ENCODE data around the gene WNT9B. TPM values are rescaled to one million over a fixed set of nuclear protein-coding genes. Genes with fewer than 3 reads are reported as not detected.

WNT9B gene
- 1.2 to 2.0 TPM (median 1.6 TPM) in 3 replicates for total RNA-seq

- peaks cover 11% of the 10 kb centered on the region for H3K4me1 Mint-ChIP-seq
- H3K27ac Mint-ChIP-seq, result peak within 1 kb of the TSS; percentile 73
- no peaks in the 10 kb centered on the region for H3K36me3 Mint-ChIP-seq
- H3K4me3 Mint-ChIP-seq, result peak within 1 kb of the TSS; percentile 79
- no peak for TF ChIP-seq CTCF (IDR thresholded peaks at IDR 0.05; ENCODE audit: unreplicated experiment)
- no peaks in the 10 kb centered on the region for H3K9me3 Mint-ChIP-seq
- DNase-seq (ENCODE audit: low spot score in 2 of 2, unreplicated experiment in 2 of 2), result peak; percentile 68 to 76
- H3K27me3 Mint-ChIP-seq (ENCODE audit: low read depth), result peaks cover 41% of the 10 kb centered on the region
Measured at GRCh38 chr17:46851029-46851741, at the start of gene WNT9B. WNT9B (plus strand) TSS chr17:46851583; CDS start chr17:46851639, 56 bp downstream.

GRCh38 chr17:46802800-46803199 lies 48.6 kb upstream of the WNT9B start:
- H3K4me1 Mint-ChIP-seq, result peaks cover 14% of the 10 kb centered on the region
- DNase-seq (ENCODE audit: low spot score in 2 of 2, unreplicated experiment in 2 of 2), result no peak
- peaks cover 27% of the 10 kb centered on the region for H3K36me3 Mint-ChIP-seq
- no peak overlapping the region for H3K4me3 Mint-ChIP-seq
- H3K9me3 Mint-ChIP-seq, result no peaks in the 10 kb centered on the region
- no peaks in the 10 kb centered on the region for H3K27me3 Mint-ChIP-seq (ENCODE audit: low read depth)
- no peak for TF ChIP-seq CTCF (IDR thresholded peaks at IDR 0.05; ENCODE audit: unreplicated experiment)
- H3K27ac Mint-ChIP-seq, result peak overlapping the region; percentile 26

GRCh38 chr17:46803544-46803943 lies 47.8 kb upstream of the WNT9B start:
- Mint-ChIP-seq H3K27ac (peak overlapping the region; percentile 56), H3K36me3 (peaks cover 27% of the 10 kb centered on the region), H3K4me1 (peaks cover 21% of the 10 kb centered on the region), H3K4me3 (no peak overlapping the region), H3K27me3 (ENCODE audit: low read depth) (no peaks in the 10 kb centered on the region), H3K9me3 (no peaks in the 10 kb centered on the region)
- no peak for TF ChIP-seq CTCF (IDR thresholded peaks at IDR 0.05; ENCODE audit: unreplicated experiment)
- no peak for DNase-seq (ENCODE audit: low spot score in 2 of 2, unreplicated experiment in 2 of 2)

- Mint-ChIP-seq H3K4me3 (no peak overlapping the region), H3K27me3 (ENCODE audit: low read depth) (no peaks in the 10 kb centered on the region), H3K4me1 (peaks cover 43% of the 10 kb centered on the region), H3K9me3 (no peaks in the 10 kb centered on the region), H3K27ac (peak overlapping the region; percentile 66), H3K36me3 (peaks cover 17% of the 10 kb centered on the region)
- TF ChIP-seq CTCF (IDR thresholded peaks at IDR 0.05; ENCODE audit: unreplicated experiment), result no peak
- no peak for DNase-seq (ENCODE audit: low spot score in 2 of 2, unreplicated experiment in 2 of 2)
Measured at GRCh38 chr17:46805771-46806170, 45.6 kb upstream of the WNT9B start.

GRCh38 chr17:46809110-46809571 lies 42.2 kb upstream of the WNT9B start:
- Mint-ChIP-seq H3K9me3 (no peaks in the 10 kb centered on the region), H3K27me3 (ENCODE audit: low read depth) (no peaks in the 10 kb centered on the region), H3K36me3 (peaks cover 15% of the 10 kb centered on the region), H3K4me1 (peaks cover 75% of the 10 kb centered on the region), H3K27ac (peak overlapping the region; percentile 96), H3K4me3 (no peak overlapping the region)
- no peak for DNase-seq (ENCODE audit: low spot score in 2 of 2, unreplicated experiment in 2 of 2)
- TF ChIP-seq CTCF (IDR thresholded peaks at IDR 0.05; ENCODE audit: unreplicated experiment), result no peak
